Central memory CD4-positive, alpha-beta T cell (primary cell): ENCODE results near the gene IFT122.

Source experiments
- DNase-seq: peaks from one replicate; pipeline ENCODE4 v3.0.0; 2022

The IFT122 gene

DNA sequence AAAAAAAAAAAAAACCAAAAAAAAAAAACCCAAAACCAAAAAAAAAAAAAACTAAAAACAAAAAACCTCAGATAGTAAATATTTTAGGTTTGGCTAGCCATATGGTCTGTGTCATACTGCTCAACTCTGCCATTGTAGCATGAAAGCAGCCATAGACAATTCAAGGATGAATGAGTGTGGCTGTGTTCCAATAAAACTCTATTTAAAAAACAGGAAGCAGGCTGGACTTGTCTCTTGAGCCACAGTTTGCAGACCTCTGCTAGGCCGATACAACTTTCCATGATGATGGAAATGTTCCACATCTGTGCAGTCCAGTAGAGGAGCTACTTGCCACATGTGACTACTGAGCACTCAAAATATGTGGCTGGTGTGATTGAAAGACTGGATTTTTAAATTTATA, 22.7 kb upstream of the IFT122 start:
- no peak for DNase-seq

GRCh38 chr3:129418041-129418973, 21.7 kb upstream of the IFT122 start:
- DNase-seq: no peak

- no peak for DNase-seq
Observed at GRCh38 chr3:129419476-129419875, 20.5 kb upstream of the IFT122 start.

DNA sequence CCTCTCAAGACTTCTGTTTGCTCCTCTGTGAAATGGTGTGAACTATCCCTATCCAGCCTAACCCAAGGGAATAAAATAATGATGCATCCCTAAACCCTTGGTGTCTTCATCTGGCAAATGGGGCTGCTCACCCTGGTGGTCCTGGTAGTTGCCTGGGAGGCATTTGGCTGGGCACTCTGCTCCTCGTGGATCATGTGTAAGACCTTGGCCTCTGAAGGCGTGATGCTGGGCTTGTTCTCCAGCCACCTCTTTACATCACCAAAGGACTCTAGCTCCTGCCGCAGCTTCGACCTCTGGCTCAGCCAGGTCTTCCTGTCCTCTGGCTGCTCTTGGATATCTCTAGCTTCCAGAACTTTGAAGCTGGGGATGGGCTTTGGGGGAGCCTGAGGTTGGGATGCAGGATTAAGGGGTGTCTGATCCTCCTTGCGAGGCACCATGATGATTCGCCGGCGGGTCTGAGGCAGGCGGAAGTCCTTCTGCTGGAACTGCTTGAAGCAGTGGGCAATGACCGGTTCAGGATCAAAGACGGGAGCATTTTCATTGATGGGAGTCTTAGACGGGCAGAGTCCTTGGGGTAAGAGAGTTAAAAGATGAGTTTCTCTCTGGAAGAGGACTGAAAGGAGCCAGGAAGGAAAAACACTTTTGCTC, 18.7 kb upstream of the IFT122 start:
- DNase-seq: no peak

GRCh38 chr3:129421988-129422745, 17.9 kb upstream of the IFT122 start:
- no peak for DNase-seq

GRCh38 chr3:129422897-129423296, 17.1 kb upstream of the IFT122 start:
- no peak for DNase-seq

DNA sequence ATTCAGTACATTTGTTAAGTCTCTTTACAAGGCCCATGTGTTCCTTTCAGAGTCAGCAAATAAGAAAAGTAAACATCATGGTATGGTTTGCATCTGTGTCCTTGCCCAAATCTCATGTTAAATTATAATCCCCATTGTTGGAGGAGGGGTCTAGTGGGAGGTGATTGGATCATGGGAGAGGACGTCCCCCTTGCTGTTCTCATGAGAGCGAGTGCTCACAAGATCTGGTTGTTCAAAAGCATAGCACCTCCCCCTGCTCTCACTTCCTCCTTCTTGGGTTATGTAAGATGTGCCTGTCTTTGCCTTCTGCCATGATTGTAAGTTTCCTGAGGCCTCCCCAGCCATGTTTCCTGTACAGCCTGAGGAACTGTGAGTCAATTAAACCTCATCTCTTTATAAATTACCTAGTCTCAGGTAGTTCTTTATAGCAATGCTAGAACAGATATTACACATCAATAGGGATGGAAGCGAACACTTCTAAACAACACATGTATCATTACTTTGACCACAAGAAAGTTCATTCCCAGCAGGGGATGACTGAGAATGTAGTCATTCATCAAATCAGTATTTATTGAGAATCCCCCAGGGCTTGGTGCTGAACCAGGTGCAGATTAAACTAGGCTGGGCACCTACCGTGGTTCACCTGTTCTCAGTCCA, 15.7 kb upstream of the IFT122 start:
- DNase-seq: no peak

GRCh38 chr3:129425213-129425612, 14.8 kb upstream of the IFT122 start:
- no peak for DNase-seq

GRCh38 chr3:129425619-129426018, 14.4 kb upstream of the IFT122 start:
- no peak for DNase-seq

DNA sequence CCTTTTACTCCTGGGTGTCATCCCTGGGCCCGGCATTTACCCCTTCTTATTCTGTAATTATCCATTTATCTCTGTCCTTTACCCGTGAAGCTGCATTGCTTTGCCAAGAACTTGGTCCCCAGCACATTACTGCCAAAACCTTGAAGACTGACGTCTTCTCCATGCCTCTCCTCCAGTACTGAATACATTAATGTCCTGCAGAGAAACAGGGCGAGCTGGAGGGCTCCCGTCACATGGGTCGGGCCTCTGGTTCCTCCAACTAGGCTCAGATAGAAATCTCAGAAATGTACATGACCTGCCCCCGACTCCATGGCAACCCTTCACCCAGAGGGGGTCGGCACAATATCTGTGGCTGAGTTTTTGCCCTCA, 12.0 kb upstream of the IFT122 start:
- no peak for DNase-seq

- peak; percentile 85 for DNase-seq
Observed at GRCh38 chr3:129428376-129429079, 11.5 kb upstream of the IFT122 start, which contains the start of gene EFCAB12. Gene EFCAB12, minus strand, starts transcription at chr3:129428636. Its CDS starts 148 bp downstream, at chr3:129428488.

DNA sequence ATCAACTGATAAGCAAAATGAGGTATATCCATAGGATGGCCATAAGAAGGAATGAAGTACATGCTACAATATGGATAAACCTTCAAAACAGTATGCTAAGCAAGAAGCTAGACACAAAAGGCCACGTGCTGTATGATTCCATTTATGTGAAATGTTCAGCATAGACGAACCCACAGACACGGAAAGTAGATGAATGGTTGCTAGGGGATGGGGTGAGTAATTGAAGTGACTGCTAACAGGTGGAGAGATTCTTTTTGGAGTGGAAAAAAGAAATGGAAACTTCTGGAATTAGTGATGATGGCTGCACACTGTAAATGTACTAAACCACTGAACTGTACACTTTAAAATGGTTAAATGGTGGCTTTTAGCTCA, 11.0 kb upstream of the IFT122 start:
- no peak for DNase-seq

GRCh38 chr3:129429602-129430001, 10.4 kb upstream of the IFT122 start:
- no peak for DNase-seq

DNA sequence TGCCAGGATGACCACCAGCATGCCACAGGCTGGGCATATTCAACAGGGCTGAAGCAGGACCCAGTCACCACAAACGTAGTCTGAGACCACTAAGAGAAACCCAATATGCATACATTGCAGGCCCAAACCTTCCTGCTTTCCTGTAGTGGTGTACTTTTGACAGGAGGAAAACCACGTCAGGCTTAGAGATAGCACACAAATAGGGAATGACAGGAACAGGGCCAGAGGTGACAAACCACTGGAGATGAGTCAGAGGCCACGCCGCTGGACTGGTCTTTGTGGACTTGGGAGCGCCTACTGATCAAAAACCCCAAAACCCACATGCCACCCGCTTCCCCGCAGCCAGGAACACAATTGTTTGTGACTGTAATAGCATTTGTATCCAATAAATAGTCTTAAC, 8.0 kb upstream of the IFT122 start:
- no peak for DNase-seq

DNA sequence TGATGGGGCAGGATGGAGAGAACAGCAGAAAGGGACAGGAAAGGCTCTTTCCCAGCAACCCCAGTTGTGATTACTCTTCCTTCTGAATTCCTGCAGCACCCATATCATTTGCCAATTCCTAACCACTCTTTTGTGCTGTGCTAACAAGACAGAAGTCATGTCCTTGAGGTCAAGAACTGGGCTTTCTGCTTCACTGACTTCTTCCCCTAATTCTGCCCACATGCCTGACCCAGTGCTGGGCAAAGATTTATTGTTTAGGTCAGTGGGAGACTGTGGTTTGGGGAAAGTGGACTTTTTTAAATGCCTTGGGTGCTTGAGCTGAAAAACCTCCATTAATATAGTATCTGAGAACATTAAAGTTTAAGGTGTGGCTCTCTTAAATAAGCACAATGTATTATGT, 7.4 kb upstream of the IFT122 start:
- DNase-seq: no peak

DNA sequence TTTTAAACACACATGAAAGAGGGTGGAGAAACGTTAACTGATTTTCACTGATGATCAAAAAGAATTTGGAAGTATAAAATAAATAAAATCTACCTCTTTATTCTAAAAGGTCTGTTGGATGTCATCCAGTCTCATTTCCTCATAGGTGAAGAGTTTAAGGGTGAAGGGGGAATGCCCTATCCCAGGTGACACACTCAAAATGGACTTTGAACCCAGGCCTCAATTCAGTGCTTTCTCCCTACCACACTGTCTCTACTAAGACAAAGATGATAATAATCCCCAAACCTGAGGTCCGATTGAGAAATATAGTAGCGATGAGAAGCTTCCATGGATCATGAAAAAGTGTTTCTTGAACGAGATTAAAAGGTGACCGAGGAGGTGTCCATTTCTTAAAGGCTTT, 6.5 kb upstream of the IFT122 start:
- DNase-seq: no peak

DNA sequence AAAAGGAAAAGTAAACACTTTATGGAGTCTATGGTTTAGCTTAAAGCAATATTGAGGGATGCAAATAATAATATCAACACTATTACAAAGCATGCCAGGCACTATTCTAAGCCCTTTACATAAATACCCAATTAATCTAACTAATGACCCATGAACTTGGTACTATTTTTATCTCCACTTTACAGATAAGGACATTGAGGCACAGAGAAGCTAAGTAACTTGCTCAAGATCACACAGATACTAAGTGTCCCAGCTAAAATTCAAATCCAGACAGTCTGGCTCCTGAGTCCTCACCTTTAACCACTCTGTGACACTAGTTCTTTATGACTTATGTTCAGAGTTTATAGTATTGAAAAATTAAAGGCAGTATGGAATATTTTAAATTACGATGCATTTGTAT, 5.9 kb upstream of the IFT122 start:
- no peak for DNase-seq

DNA sequence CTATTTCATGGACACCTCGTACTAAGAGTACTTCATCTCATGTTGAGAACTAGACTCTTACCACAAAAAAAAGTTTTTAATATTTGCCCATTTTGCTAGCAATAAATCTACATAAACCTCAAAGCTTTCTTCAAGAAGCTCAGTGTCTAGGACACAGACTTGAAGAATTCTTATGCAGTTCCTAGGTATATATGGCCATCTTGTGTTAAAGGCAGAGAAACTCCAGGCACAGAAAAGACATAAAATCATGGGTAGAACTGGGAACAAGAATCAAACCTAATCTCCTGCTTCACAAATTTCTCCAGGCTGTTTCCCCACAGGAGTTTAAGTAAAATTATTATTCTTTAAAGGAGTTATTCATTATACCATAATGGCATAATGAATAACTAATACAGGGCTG, 4.7 kb upstream of the IFT122 start:
- no peak for DNase-seq

GRCh38 chr3:129439226-129439816, 703 bp upstream of the IFT122 start:
- DNase-seq: peak; percentile 32

GRCh38 chr3:129440618-129441190, 680 bp downstream of the IFT122 start:
- DNase-seq: no peak

DNA sequence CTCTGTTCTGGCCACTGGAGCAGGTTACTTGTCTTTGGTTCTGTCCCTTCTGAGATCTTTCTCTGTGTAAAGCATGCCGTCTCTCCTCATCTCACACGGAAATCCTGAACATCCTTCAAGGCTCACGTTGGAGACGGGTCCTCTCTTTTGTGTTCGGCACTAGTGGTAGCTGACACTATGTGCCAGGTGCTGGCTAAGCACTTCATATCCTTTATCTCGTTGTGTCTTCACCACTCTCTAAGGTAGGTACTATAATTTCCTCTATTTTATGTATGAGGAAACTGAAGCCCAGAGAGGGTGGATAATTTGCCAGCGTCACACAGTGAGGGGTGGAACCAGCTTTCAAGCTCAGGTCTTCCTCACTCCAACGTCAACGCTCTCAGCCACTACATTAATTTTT, 1.2 kb downstream of the IFT122 start:
- DNase-seq: peak; percentile 24

DNA sequence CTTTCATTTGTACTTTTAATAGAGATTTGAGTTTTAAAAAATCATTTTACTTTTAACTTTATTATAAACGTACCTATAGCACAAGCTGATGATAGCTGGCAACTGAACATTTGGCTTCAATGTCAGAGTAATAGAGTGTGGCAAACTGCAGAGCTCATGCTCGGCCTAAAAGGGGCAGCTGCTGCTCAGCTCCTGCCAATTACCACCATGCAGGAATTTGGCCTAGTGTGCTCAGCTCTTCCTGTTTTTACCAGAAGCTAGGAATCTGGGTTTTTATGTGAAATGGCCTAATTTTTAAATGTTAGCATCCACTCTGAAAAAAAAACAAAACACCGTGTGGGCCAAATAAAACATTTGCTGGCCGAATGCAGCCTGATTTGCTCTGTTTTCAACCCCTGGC, 1.8 kb downstream of the IFT122 start:
- no peak for DNase-seq
